ENCODE measurements around the gene PSRC1. TPM values are rescaled to one million over a fixed set of nuclear protein-coding genes. Genes with fewer than 3 reads are reported as not detected.
"Not testable (repeated sequence)": the region's sequence is repeated elsewhere in the genome, so short reads cannot be mapped to it uniquely, and the experiment has no call there.

Gene PSRC1
- total RNA-seq, 2 donors from 2014 or later, result 6.5 to 36.0 TPM

GRCh38 chr1:109309347-109309746 is 26.4 kb upstream of the PSRC1 start:
- no peaks in the 10 kb centered on the region for H3K27me3 ChIP-seq
- H3K9ac ChIP-seq (ENCODE audit: low read depth in 2 of 2, low read length in 2 of 2), result no peak overlapping the region
- intact Hi-C loops (cut with DNase I), result no loop called here
- no peak for DNase-seq
- H3K36me3 ChIP-seq, result no peaks in the 10 kb centered on the region
- no peak overlapping the region for H3K27ac ChIP-seq
- no peaks in the 10 kb centered on the region for H3K4me1 ChIP-seq
- TF ChIP-seq, protein P1, sequence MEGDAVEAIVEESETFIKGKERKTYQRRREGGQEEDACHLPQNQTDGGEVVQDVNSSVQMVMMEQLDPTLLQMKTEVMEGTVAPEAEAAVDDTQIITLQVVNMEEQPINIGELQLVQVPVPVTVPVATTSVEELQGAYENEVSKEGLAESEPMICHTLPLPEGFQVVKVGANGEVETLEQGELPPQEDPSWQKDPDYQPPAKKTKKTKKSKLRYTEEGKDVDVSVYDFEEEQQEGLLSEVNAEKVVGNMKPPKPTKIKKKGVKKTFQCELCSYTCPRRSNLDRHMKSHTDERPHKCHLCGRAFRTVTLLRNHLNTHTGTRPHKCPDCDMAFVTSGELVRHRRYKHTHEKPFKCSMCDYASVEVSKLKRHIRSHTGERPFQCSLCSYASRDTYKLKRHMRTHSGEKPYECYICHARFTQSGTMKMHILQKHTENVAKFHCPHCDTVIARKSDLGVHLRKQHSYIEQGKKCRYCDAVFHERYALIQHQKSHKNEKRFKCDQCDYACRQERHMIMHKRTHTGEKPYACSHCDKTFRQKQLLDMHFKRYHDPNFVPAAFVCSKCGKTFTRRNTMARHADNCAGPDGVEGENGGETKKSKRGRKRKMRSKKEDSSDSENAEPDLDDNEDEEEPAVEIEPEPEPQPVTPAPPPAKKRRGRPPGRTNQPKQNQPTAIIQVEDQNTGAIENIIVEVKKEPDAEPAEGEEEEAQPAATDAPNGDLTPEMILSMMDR (IDR thresholded peaks at IDR 0.05), result no peak
- no peaks in the 10 kb centered on the region for H3K9me3 ChIP-seq
- H3K4me3 ChIP-seq, result no peak overlapping the region

- Histone ChIP-seq H3K4me1 (no peaks in the 10 kb centered on the region), H3K9ac (ENCODE audit: low read depth in 2 of 2, low read length in 2 of 2) (no peak overlapping the region), H3K27ac (no peak overlapping the region), H3K9me3 (no peaks in the 10 kb centered on the region), H3K36me3 (no peaks in the 10 kb centered on the region), H3K4me3 (no peak overlapping the region), H3K27me3 (no peaks in the 10 kb centered on the region)
- no peak for DNase-seq
- TF ChIP-seq, protein P1 (IDR thresholded peaks at IDR 0.05), result no peak
- intact Hi-C loops (cut with DNase I), result no loop called here
These were observed 24.5 kb upstream of the PSRC1 start for GRCh38 chr1:109307274-109308021.

- H3K27me3 ChIP-seq, result no peaks in the 10 kb centered on the region
- intact Hi-C loops (cut with DNase I), result no loop called here
- no peak within 1 kb of the TSS for H3K27ac ChIP-seq
- no peak within 1 kb of the TSS for H3K4me3 ChIP-seq
- H3K9me3 ChIP-seq, result no peaks in the 10 kb centered on the region
- no peak within 1 kb of the TSS for H3K9ac ChIP-seq (ENCODE audit: low read depth in 2 of 2, low read length in 2 of 2)
- no peaks in the 10 kb centered on the region for H3K4me1 ChIP-seq
- TF ChIP-seq, protein P1 (IDR thresholded peaks at IDR 0.05), result no peak
- no peak for DNase-seq
- no peaks in the 10 kb centered on the region for H3K36me3 ChIP-seq
These were observed 23.9 kb upstream of the PSRC1 start, which contains the start of gene MYBPHL for GRCh38 chr1:109306832-109307273. TSS of gene MYBPHL (minus strand) at chr1:109307011. CDS start at chr1:109306991, 20 bp downstream.

DNA sequence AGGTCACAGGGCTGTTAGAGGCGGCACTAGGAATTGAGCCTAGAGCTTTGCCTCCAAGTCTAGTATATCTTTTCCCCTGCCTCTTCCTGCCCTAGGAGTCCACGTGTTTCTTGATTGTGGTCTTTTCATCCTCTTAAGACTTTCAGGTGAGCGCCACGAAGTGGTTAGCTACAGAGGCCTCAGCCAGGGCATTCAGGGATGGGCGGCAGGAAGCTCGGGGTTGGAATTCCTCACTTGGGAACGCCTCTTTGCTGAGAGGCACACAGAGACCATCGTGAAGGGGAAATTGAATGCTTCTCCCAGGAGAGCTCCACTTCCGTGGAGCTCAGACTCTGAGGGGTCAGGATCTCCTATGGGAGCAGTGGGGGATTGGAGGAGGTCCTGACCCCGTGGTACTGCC is 23.0 kb upstream of the PSRC1 start:
- intact Hi-C loops (cut with DNase I); H3K9me3 ChIP-seq; H3K27ac ChIP-seq; H3K27me3 ChIP-seq; H3K4me3 ChIP-seq; H3K9ac ChIP-seq (ENCODE audit: low read depth in 2 of 2, low read length in 2 of 2); H3K36me3 ChIP-seq; H3K4me1 ChIP-seq; DNase-seq: not testable (repeated sequence)

- Histone ChIP-seq H3K4me1 (no peaks in the 10 kb centered on the region), H3K36me3 (no peaks in the 10 kb centered on the region), H3K27me3 (no peaks in the 10 kb centered on the region), H3K9me3 (no peaks in the 10 kb centered on the region), H3K27ac (no peak overlapping the region), H3K4me3 (no peak overlapping the region), H3K9ac (ENCODE audit: low read depth in 2 of 2, low read length in 2 of 2) (no peak overlapping the region)
- DNase-seq, result no peak
- intact Hi-C loops (cut with DNase I), result no loop called here
- TF ChIP-seq, protein P1 (IDR thresholded peaks at IDR 0.05), result no peak
These were observed 21.4 kb upstream of the PSRC1 start for GRCh38 chr1:109304226-109304920.

DNA sequence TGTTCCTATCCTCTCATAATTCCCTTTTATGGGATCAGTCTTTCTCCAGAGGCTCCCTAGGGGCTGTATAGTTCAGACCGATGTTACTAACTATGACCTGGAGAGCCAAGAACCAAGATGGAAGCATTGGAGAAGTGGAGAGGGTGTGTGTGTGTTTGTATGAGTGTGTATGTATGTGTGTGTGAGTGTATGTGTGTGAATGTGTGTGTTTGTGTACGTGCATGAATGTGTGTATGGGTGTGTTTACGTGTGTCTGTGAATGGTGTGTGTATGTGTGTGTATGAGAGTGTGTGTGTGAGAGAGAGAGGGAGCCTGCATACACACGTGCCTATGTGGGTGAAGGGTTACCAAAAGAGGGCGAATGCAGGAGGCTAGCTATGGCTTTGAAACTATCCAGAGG is 18.9 kb upstream of the PSRC1 start:
- no peak overlapping the region for H3K9ac ChIP-seq (ENCODE audit: low read depth in 2 of 2, low read length in 2 of 2)
- no peaks in the 10 kb centered on the region for H3K9me3 ChIP-seq
- no peaks in the 10 kb centered on the region for H3K36me3 ChIP-seq
- H3K27ac ChIP-seq, result no peak overlapping the region
- DNase-seq, result no peak
- H3K4me1 ChIP-seq, result no peaks in the 10 kb centered on the region
- TF ChIP-seq, protein P1 (IDR thresholded peaks at IDR 0.05), result no peak
- no peak overlapping the region for H3K4me3 ChIP-seq
- intact Hi-C loops (cut with DNase I), result no loop called here
- H3K27me3 ChIP-seq, result no peaks in the 10 kb centered on the region

Measured in colonic mucosa (tissue), 4 donors.